Endodermal cell (in vitro differentiated cells): ENCODE data around the gene CNNM3. TPM values are rescaled to one million over a fixed set of nuclear protein-coding genes. Genes with fewer than 3 reads are reported as not detected.

ENCODE experiments used
- DNase-seq: peaks from one replicate; pipeline ENCODE4 v3.0.0-alpha.2; 2017
- H3K27ac ChIP-seq: 2 replicates; pipeline ENCODE4 v1.5.1; 2013; ENCODE audit warnings: mild to moderate bottlenecking, low read depth, low read length, moderate library complexity
- H3K27me3 ChIP-seq: 2 replicates; pipeline ENCODE4 v1.6.1; 2013; ENCODE audit warnings: mild to moderate bottlenecking, low read length, moderate library complexity; ENCODE audit not compliant: insufficient read depth, control insufficient read depth, poor library complexity, severe bottlenecking
- H3K36me3 ChIP-seq: 2 replicates; pipeline ENCODE4 v1.7.0; 2013; ENCODE audit warnings: mild to moderate bottlenecking, low read length, moderate library complexity; ENCODE audit not compliant: control insufficient read depth, insufficient read depth
- H3K4me1 ChIP-seq: one replicate; pipeline ENCODE4 v1.7.0; 2013; ENCODE audit warnings: low read length; ENCODE audit not compliant: control insufficient read depth, insufficient read depth
- H3K4me3 ChIP-seq: 2 replicates; pipeline ENCODE4 v1.5.1; 2013; ENCODE audit warnings: mild to moderate bottlenecking, low read length, moderate library complexity
- H3K9ac ChIP-seq: 2 replicates; pipeline ENCODE4 v1.6.1; 2013; ENCODE audit warnings: mild to moderate bottlenecking, low read length, moderate library complexity; ENCODE audit not compliant: poor library complexity, severe bottlenecking; ENCODE audit errors: extremely low read depth
- H3K9me3 ChIP-seq: 2 replicates; pipeline ENCODE4 v1.6.1; 2013; ENCODE audit warnings: mild to moderate bottlenecking, low read length, moderate library complexity; ENCODE audit not compliant: control insufficient read depth
- H3K27ac Mint-ChIP-seq: 2 replicates; pipeline ENCODE4 v1.8.0; 2020; ENCODE audit warnings: mixed read lengths
- H3K27me3 Mint-ChIP-seq: 2 replicates; pipeline ENCODE4 v1.8.0; 2021; ENCODE audit warnings: mild to moderate bottlenecking, mixed read lengths; ENCODE audit not compliant: insufficient read depth
- H3K36me3 Mint-ChIP-seq: 2 replicates; pipeline ENCODE4 v1.8.0; 2020; ENCODE audit warnings: low read depth, mixed read lengths
- H3K4me1 Mint-ChIP-seq: 2 replicates; pipeline ENCODE4 v1.8.0; 2020; ENCODE audit warnings: mixed read lengths
- H3K4me3 Mint-ChIP-seq: 2 replicates; pipeline ENCODE4 v1.8.0; 2020; ENCODE audit warnings: mild to moderate bottlenecking, moderate library complexity, mixed read lengths
- H3K9me3 Mint-ChIP-seq: 2 replicates; pipeline ENCODE4 v1.8.0; 2020; ENCODE audit warnings: mild to moderate bottlenecking, mixed read lengths
- WGBS, 2 experiments: methylation state at CpG; one replicate each; pipeline versions ENCODE4 v1.1.5 to v1.1.7; 2013; ENCODE audit warnings: missing lambda C conversion rate in 2 of 2, mixed read lengths in 1 of 2; ENCODE audit not compliant: insufficient coverage in 1 of 2, insufficient read length in 1 of 2; 5-methylcytosine and 5-hydroxymethylcytosine counted together
- total RNA-seq, 2 donors: library from RNA; stranded (reverse); fragmentation: NEBNext Ultra II Directional in 1 of 2; extraction: Animal tissue kit (Norgen Biotek cat#: 25700) in 1 of 2; gene quantifications; 2 replicates in 1 of 2; 3 replicates in 1 of 2; pipeline ENCODE4 v1.2.1, GENCODE V29; 2021
- TF ChIP-seq, protein P1 (sequence below): fragments of 200-600 bp; sonication (generic); conservative IDR thresholded peaks from 2 replicates; pipeline ENCODE4 v1.5.0; 2021; ENCODE audit warnings: antibody characterized with exemption, mild to moderate bottlenecking

CNNM3 gene
- total RNA-seq, 2 donors from 2014 or later: 33.1 to 34.8 TPM

DNA sequence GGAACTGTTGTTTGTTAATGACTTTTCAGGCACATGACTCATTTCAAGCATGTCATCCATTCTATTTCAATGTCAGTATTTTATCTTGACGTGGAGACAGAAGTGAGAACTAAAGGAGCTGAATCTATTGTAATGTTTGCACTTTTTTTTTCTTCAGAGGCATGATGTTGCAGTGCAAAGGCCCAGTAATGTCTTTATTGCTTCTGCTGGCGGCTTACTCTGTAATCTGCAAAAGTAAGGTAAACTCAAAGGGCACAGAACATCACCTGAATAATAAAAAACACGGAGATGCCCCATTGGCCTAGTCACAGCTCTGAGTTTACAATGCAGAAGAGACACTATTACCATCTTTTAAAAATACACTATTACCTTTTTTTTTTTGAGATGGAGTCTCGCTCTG, 2.4 kb upstream of the CNNM3 start:
- no peaks in the 10 kb centered on the region for H3K9me3 ChIP-seq
- Mint-ChIP-seq H3K27ac (no peak overlapping the region), H3K4me1 (peaks cover 20% of the 10 kb centered on the region), H3K27me3 (no peaks in the 10 kb centered on the region), H3K4me3 (no peak overlapping the region), H3K9me3 (no peaks in the 10 kb centered on the region), H3K36me3 (peaks cover 27% of the 10 kb centered on the region)
- H3K4me3 ChIP-seq: no peak overlapping the region
- H3K36me3 ChIP-seq: no peaks in the 10 kb centered on the region
- TF ChIP-seq, protein P1, sequence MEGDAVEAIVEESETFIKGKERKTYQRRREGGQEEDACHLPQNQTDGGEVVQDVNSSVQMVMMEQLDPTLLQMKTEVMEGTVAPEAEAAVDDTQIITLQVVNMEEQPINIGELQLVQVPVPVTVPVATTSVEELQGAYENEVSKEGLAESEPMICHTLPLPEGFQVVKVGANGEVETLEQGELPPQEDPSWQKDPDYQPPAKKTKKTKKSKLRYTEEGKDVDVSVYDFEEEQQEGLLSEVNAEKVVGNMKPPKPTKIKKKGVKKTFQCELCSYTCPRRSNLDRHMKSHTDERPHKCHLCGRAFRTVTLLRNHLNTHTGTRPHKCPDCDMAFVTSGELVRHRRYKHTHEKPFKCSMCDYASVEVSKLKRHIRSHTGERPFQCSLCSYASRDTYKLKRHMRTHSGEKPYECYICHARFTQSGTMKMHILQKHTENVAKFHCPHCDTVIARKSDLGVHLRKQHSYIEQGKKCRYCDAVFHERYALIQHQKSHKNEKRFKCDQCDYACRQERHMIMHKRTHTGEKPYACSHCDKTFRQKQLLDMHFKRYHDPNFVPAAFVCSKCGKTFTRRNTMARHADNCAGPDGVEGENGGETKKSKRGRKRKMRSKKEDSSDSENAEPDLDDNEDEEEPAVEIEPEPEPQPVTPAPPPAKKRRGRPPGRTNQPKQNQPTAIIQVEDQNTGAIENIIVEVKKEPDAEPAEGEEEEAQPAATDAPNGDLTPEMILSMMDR: no peak
- H3K27ac ChIP-seq: no peak overlapping the region
- no peak overlapping the region for H3K9ac ChIP-seq
- WGBS, 2 experiments: 88 to 95% methylated on average over 3 to 4 of the region's 4 CpGs
- H3K27me3 ChIP-seq: no peaks in the 10 kb centered on the region
- peaks cover 13% of the 10 kb centered on the region for H3K4me1 ChIP-seq
- no peak for DNase-seq

DNA sequence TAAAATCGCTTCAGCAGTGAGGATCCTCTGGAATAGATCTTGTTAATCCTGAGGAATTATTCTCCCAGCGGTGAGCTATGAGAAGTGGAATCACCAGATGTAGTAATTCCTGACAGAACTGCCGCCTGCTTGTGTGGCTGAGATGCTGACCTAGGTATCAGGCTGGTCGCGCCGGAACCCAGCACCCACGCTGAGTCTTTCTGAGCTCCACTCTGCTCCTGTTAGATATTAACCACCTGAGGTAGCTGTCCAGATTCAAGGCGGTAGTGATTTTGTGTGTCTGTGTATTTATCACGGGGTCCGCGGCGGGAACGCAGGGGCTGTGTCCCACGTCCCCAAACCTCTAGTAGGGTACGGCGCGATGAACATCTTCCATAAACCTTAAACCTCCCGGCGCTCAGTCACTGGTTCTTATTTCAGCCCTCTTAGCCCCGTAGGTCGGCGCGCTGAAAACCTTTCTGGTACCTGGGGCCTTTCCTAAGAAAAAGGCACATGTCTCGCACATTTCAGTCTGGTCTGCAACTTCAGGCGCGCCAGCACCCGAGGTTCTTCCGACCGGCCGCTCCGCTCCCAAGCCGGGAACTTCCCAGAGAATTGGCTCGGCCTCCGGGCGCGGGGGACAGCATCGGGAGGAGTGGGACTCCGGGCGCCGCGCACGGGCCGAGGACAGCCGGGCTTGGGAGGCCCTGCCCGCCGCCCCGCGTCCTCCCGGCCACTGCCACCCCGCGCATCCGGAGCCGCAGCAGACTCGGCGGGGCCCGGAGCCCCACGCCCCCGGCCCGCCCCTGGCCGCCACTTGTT, 542 bp upstream of the CNNM3 start:
- no peak overlapping the region for H3K27ac ChIP-seq
- no peaks in the 10 kb centered on the region for H3K27me3 ChIP-seq
- H3K4me3 ChIP-seq: peak overlapping the region; percentile 88
- DNase-seq: peak; percentile 63
- Mint-ChIP-seq H3K4me1 (peaks cover 39% of the 10 kb centered on the region), H3K4me3 (peak overlapping the region; percentile 67), H3K36me3 (peaks cover 30% of the 10 kb centered on the region), H3K27ac (peak overlapping the region; percentile 79), H3K9me3 (no peaks in the 10 kb centered on the region), H3K27me3 (peaks cover 3% of the 10 kb centered on the region)
- H3K36me3 ChIP-seq: no peaks in the 10 kb centered on the region
- peaks cover 6% of the 10 kb centered on the region for H3K4me1 ChIP-seq
- 3 to 4% methylated on average over 12 to 60 of the region's 60 CpGs for WGBS, 2 experiments
- TF ChIP-seq, protein P1: peak; percentile 29
- H3K9me3 ChIP-seq: no peaks in the 10 kb centered on the region
- H3K9ac ChIP-seq: peak overlapping the region; percentile 55

GRCh38 chr2:96816836-96817702, 1.0 kb downstream of the CNNM3 start:
- no peak overlapping the region for H3K27ac Mint-ChIP-seq

More at GRCh38 chr2:96816836-96817702, 1.0 kb downstream of the CNNM3 start:
- TF ChIP-seq, protein P1: no peak
- peaks cover 3% of the 10 kb centered on the region for H3K27me3 Mint-ChIP-seq
- peaks cover 30% of the 10 kb centered on the region for H3K36me3 Mint-ChIP-seq
- Histone ChIP-seq H3K27ac (no peak overlapping the region), H3K36me3 (no peaks in the 10 kb centered on the region), H3K9ac (peak overlapping the region; percentile 15), H3K4me3 (peak overlapping the region; percentile 82), H3K27me3 (no peaks in the 10 kb centered on the region), H3K9me3 (no peaks in the 10 kb centered on the region), H3K4me1 (peaks cover 6% of the 10 kb centered on the region)
- 3 to 4% methylated on average over 34 to 89 of the region's 89 CpGs for whole genome bisulfite sequencing, 2 experiments
- DNase-seq: peak; percentile 66
- no peaks in the 10 kb centered on the region for H3K9me3 Mint-ChIP-seq
- peak overlapping the region; percentile 67 for H3K4me3 Mint-ChIP-seq
- H3K4me1 Mint-ChIP-seq: peaks cover 44% of the 10 kb centered on the region
